ENCODE data around the gene PDIA5.

Gene PDIA5

GRCh38 chr3:123161167-123161566 is 94.3 kb downstream of the PDIA5 start:
- DNase-seq, result no peak

DNA sequence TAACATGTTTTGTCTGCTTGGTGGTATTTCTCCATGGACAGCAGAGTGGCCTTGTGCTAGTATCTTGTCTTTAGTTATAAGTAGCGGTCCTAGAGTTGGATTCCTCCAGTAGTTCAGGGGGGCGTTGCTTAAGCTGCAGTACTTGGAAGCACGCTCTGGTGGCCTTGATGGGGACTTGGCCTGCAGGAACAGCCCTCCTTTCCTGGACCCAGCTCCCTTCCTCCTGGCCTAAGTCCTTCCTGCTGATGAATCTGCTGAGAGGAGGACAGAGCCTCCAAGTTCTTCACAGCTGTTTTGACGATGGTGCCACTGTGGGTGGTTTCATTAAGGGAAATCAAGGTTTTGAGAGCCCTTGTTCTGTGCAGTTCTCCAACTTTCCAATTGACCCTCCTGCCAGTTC is 96.3 kb downstream of the PDIA5 start:
- DNase-seq, result no peak

DNA sequence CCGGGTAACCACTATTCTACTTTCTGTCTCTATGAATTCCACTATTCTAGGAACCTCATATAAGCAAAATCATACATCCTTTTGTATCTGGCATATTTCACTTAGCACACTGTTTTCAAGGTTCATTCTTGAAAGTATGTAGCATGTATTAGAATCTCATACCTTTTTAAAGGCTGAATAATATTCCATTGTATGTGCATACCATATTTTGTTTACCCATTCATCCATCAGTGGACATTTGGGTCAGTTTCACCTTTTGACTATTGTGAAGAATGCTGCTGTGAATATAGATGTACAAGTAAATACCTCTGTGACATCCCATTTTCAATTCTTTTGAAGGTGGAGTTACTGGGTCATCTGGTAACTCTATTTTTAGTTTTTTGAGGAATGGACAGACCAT is 98.3 kb downstream of the PDIA5 start:
- no peak for DNase-seq

DNA sequence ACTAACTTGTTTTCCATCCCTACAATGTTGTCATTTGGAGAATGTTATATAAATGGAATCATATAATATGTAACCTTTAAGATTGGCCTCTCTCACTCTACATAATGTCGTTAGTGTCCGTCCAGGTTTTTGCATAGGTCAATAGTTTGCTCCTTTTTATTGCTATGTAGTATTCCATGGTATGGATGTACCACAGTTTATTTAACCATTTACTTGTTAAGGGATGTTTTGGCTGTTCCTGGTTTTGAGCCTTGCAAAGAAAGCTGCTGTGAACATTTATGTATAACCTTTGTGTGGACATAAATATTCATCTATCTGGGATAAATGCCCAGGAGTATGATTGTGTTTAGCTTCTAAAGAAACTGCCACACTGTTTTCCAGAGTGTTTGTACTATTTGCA is 100.9 kb downstream of the PDIA5 start:
- no peak for DNase-seq

GRCh38 chr3:123168122-123168521 is 101.3 kb downstream of the PDIA5 start:
- DNase-seq, result no peak

GRCh38 chr3:123168605-123169004 is 101.8 kb downstream of the PDIA5 start:
- no peak for DNase-seq

GRCh38 chr3:123169492-123169929 is 102.7 kb downstream of the PDIA5 start:
- no peak for DNase-seq

GRCh38 chr3:123169930-123170329 is 103.1 kb downstream of the PDIA5 start:
- DNase-seq, result no peak

DNA sequence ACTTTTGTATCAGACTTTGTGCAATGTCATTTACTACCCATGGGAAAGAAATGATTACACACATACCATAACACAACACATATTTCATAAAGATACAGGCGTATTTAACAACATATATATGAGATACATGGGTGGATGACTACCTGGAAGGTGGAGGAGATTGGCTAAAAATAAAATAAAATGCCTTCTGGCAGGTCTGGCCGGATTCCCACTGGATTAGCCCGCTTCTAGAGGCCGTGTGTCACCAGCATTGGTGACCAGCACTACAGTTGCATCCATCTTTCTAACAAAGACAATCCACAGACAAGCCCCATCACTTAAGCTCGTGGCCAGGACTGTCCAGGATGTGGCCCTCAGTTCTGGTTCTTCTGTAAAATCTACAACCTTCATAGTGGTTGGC is 114.0 kb downstream of the PDIA5 start:
- DNase-seq, result no peak

DNA sequence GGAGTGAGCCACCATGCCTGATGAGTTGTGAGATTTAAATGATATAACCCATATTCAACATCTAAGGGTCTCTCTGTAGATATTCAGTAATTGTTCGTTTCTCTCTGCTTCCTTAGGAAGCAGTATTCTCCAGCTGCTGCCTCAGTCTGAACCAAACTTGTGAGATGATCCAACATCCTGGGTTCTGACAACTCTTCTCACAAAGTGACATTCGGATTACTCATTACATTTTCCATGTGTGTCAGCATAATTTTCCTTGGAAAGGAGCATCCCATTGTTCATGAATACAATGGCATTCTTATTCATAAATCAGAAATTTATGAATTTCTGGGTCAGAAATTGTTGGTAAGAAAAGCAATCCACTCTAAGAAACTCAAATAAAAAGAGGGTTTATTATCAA is 119.9 kb downstream of the PDIA5 start:
- DNase-seq, result no peak

GRCh38 chr3:123188058-123188457 is 121.2 kb downstream of the PDIA5 start:
- no peak for DNase-seq

- DNase-seq, result no peak
Measured at GRCh38 chr3:123193448-123194101, 126.8 kb downstream of the PDIA5 start.

- peak in 3 of 51 donors; percentile 1 to 32 (median 1) for DNase-seq
Measured at GRCh38 chr3:123194552-123194951, 127.7 kb downstream of the PDIA5 start.

GRCh38 chr3:123198372-123198771 is 131.5 kb downstream of the PDIA5 start:
- DNase-seq, result no peak

DNA sequence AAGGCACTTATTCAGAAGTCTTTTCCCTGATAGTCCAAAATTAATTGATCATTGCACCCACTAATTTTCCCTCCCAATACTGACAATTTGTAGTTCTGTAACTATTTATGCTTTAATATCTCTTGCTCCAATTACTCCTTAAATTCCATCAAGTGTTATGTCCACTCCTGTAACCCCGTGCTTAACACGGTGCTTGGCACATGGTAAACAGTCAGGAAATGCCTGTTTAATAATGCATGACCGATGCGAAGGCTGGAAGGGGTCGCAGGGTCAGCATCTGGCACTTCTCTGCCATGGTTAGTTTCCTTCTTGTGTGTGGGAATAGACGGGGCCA is 134.4 kb downstream of the PDIA5 start:
- no peak for DNase-seq

- DNase-seq, result peak; percentile 38 to 96 (median 87)
Measured at GRCh38 chr3:123201557-123202427, 135.0 kb downstream of the PDIA5 start, which contains the start of gene SEC22A. TSS of gene SEC22A (plus strand) at chr3:123201943. CDS start at chr3:123209218, 7,275 bp downstream.

GRCh38 chr3:123202451-123202850 is 135.6 kb downstream of the PDIA5 start:
- DNase-seq, result no peak
